KBM-7 (cell line): Measurements from ENCODE around the gene TMOD1.
"Not testable (repeated sequence)": the region's sequence is repeated elsewhere in the genome, so short reads cannot be mapped to it uniquely, and the experiment has no call there.

Experiments used
- DNase-seq: peaks from one replicate; pipeline ENCODE4 v3.0.0-alpha.2; 2015
- in situ Hi-C: fragments of 300-500 bp; cut with MboI; formaldehyde crosslinking; loops from 2 replicates; pipeline ENCODE4 v1.14.3; 2020; ENCODE audit warnings: low sequenced_read_pairs, low pct_unique_long_range_greater_than_20kb, mixed read lengths

Gene TMOD1

DNA sequence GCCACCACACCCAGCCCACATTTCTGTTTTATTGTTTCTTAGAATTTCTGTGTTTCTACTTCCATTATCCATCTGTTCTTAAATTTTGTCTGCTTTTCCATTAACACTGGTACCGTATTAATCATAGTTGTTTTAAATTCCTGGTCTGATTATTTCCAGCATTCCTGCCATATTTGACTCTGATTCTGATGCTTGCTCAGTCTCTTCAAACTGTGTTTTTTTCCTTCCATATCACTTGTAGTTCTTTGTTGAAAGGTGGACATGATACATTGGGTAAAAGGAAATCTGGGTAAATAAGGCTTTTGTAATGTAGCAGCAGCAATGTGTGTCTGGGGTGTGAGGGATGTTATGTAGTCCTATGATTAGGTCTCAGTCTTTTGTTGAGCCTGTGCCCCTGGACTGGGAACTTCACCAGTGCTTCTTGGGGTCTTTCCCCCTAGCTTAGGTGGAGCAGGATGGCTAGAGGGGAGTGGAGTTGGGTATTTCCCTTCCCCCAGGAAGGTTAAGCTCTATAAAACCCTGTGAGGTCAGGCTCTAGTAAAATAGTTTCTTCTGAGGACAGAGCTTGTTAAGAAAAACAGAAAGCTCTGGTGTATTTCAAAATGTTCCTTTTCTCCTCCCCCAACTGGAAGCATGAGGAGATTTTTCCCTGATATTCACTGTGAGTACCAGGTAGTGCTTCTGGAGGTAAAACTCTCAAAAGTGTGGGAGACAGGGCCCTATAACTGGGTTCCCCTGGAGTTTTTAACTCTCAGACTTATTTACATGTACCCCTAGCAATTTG lies 10.1 kb upstream of the TMOD1 start:
- in situ Hi-C loops, result no loop called here
- no peak for DNase-seq

DNA sequence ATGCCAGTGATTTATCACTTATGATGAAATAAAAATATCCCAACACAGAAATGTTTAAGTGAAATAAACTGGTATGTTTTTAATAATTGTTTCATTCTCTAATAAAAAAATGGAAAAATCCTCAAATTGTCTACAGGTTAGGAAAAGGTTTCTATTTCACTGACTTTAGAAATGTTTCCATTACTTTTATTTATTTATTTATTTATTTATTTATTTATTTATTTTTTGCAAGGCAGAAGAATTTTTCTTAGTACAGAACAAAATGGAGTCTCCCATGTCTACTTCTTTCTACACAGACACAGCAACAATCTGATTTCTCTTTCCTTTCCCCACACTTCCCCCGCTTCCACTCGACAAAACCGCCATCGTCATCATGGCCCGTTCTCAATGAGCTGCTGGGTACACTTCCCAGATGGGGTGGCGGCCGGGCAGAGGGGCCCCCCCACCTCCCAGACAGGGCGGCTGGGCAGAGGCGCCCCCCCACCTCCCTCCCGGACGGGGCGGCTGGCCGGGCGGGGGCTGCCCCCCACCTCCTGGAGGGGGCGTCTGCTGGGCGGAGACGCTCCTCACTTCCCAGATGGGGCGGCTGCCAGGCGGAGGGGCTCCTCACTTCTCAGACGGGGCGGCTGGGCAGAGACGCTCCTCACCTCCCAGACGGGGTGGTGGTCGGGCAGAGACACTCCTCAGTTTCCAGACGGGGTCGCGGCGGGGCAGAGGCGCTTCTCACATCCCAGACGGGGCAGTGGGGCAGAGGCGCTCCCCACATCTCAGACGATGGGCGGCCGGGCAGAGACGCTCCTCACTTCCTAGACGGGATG lies 3.7 kb upstream of the TMOD1 start:
- DNase-seq, in situ Hi-C loops: not testable (repeated sequence)

DNA sequence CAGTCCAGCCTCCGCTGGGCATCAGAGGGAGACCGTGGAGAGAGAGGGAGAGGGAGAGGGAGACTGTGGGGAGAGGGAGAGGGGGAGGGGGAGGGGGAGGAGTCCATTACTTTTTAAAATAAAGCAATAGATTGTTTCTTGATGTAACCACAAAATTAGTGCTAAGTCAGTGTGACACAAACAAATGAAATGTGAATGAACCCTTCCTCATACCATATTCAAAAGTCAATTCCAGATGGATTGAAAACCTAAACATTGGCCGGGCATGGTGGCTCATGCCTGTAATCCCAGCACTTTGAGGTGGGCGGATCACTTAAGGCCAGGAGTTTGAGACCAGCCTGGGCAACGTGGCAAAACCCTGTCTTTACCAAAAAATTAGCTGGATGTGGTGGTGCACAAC lies 2.6 kb upstream of the TMOD1 start:
- DNase-seq, in situ Hi-C loops: not testable (repeated sequence)

DNA sequence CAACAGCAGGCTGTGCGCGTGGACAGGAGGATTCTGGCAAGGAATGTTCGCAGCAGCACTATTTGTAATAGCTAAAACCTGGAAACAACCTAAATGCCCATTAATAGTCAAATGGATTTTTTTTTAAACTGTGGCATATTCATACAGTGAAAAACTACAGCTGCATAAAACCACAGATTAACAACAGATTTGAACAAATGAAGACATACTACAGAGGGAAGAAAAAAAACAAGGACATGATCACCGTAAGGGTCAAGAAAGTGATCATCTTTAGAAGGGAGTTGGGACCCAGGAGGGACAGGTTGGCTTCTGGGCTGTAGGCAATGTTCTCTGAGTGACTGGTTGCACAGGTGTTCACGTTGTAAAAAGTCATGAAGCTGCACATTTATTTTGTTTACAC lies 1.2 kb upstream of the TMOD1 start:
- in situ Hi-C loops, result no loop called here
- no peak for DNase-seq

DNA sequence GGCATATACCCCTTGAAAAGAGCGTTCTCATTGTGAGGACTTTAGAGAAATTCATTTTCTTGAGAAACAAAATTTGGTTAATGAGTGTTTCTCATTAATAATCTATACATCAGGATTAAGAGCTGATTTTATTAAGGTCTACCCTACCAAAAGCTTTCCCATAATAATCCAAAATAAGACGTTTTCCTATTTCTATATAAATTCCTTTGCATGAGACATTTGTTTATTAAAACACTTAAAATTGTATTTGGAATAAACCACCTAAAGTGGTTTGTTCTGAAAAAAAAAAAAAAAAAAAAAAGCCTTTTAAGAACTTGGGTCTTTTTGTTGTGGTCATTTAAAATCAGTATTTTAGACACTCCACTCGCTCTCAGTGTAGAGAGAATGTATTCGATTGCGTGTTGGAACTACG lies 695 bp upstream of the TMOD1 start:
- DNase-seq, result no peak
- in situ Hi-C loops, result no loop called here

DNA sequence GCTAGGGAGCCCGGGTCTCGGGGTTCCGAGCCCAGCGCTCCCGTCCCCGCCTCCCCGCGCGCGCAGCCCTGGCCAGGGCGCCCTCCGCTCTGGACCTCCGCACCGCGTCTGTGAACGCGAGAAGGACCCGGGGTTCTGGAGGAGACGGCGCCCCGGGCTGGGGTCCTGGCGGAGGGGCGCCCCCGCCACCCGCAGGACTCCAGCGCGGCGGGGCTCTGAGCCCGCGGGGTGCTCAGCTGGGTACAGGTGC lies 431 bp downstream of the TMOD1 start:
- peak; percentile 13 for DNase-seq
- in situ Hi-C loops, result no loop called here

DNA sequence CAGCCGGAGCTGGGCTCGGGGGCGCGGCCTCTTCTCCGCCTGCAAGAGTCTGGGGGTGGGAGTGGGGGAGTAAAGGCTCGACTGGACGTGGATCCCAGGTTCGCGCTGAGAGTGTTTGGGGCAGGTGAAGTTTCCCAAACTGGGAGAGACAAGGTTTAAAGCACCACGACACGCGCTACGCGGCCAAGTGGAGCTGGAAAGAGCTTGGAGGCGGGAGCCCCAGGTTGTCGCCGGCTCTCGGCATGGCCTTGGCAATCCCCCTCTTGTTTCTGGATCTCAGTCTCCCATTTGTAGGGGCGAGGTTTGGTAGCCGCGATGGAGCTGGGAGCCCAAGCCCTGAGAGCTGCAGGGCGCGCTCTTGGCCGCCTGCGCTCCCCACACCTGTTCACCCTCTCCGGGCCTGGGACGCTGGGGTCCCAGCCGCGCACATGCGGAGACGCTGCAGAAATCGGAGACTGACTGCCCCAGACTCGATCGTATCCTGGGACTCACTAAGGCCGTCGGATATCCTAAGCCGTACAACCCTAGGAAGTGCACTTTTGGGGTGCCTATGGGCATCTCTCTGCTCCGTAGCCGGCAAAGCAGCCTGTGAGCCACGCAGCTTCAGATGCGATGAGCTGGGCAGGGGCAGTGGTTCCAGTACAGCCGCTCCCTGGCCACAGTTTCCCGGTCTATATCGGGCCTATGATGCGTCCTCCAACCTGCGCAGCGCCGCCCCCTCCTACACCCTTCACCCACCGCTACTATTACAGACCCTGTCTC lies 937 bp downstream of the TMOD1 start:
- peak; percentile 12 for DNase-seq
- in situ Hi-C loops, result no loop called here

DNA sequence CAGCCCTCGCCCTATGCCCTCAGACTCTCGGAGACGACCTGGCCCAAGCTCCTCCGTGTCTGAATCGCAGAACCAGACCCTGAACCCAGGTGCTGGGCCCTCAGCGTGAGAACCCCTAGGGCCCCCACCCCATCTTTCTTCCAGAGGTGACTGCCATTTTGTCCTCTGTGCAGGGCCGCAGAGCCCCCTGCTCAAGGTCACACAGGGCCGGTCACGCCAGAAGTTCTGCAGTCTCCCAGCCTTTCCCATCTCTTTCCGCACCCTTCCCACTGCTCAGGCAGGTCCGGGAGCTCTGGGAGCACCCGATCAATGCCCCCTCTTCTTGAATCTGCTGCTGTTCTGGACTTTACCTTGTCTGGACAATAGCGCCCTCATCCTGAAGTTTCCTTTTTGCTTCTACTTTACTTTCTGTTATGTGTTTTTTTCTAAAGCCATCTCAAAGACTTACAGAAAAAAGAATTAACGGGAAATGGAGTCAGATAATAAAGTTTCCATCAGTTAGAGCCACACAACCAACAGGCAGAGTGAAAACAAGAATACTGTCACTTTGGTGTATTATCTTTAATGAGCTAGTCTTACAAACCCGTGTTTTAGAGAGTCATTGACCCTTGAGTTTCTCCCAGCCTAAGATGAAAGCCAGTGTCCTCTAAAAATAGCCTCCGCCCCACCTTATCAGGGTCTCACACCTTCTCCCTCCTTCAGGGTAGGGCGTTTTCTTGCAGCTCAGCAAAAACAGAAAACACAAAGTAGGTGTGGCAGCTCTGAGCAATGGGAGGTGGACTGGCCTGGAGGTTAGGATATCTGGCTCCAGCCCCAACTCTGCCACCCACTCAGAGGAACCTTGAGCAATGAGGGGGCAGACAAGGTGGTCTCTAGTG lies 1.8 kb downstream of the TMOD1 start:
- in situ Hi-C loops, result no loop called here

DNA sequence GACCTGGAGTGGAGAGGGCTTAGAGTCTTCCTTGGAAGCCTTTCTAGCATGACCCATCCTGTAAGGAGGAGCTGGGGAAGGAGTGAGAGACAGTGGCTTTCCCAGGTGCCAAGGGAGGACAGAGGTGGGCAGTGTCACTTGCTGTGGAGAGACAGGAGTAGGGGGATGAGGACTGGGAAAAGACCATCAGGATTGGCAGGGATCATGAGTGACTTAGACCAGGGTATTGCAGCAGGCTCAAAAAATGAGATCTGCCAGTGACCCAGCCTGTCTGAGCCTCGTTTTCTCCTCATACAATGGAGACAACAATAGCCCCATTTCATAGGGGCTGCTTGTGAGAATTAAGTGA lies 2.4 kb downstream of the TMOD1 start:
- no peak for DNase-seq
- in situ Hi-C loops, result no loop called here

More for the DNA sequence above, 1.8 kb downstream of the TMOD1 start:
- DNase-seq, result no peak

DNA sequence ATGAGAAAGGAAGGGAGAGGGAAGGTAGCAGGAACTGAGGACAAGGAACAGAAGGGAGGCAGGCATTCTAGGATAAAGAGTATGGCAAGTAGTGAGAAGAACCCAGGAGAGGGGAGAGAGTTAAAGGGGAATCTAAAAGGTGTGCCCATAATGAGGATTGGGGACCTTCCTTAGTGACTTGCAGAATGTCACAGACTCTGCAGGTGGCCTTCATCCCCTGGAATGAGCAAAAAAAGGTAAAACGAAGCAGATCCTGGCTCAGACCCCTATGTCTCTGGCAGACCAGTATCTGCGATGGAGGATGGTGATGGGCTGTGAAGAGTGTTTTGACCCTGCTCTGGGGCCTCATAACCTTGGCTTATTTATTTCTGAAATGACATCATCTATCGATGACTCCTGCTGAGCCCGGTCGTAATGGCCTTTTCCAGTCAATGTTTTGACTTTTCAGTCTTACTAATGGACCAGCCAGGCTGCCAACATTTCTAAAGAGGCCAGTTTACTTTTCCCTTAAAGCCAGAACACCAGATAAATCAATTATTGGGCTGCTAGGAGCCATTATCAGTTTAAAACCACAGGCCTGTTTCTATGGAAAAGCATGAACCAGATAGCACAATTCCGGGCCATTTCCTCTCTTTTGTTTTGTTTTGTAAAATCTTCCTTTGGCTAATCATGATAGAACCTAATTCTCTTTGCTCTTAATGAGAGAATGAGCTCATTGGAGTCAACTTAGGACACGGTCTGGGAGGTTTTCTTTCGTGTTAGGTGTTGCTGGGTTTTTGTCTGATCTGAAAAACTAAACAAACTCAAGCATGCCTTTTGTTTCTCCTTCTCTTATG lies 3.1 kb downstream of the TMOD1 start:
- no peak for DNase-seq
- in situ Hi-C loops, result no loop called here

DNA sequence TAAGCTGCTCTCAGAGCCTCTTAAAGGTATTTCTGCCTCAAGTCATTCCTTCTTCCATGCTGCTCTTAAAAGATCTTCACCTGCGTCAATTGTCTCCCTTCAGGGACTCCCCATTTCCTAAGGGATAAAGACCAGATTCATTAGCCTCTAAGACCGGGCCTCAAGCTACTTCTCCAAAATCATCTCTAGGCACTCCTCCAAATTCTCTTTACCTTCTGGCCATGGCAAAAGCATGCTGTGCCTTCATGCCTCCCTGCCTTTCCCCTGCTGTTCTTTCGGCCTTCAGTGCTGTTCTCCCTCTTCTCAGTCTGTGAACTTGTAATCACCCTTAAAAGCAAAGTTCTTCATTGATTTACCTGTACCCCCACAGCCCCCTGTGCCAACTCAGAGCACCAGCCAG lies 4.4 kb downstream of the TMOD1 start:
- no peak for DNase-seq
- in situ Hi-C loops, result no loop called here

DNA sequence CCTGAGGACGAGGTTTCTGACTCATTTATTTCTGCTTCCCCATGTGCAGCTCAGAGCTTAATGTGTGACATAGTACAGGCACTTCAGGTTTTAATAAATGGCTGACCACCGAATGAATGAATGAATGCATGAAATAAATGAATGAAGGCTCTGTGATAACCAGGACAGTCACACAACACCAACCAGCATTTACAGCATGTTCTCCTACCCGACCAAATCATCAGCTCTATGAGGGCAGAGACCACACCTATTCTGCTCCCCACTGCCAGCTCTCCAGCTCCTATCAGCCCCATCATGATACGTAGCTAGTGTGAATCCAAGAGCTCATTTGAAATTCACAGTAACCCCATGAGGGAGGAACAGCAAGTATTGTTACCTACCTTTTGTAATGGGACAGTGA lies 4.8 kb downstream of the TMOD1 start:
- in situ Hi-C loops, result no loop called here
- DNase-seq, result no peak

DNA sequence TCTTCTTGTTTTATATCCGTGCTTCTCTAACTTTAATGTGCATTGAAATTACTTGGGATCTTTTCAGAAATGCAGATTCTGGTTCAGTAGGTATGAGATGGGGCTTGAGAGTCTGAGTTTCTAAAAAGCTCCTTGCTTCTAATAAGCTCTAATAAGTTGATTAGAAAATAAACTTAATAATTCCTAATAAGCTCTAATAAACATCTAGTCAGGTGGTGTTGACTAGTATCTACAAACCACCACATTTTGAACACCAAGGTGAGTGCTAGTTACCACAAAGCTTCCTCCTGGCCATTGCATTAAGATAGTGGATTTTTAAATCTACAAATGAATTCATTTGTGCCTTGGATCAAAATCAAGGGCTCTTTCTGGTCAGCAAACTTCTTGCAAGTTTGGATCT lies 5.3 kb downstream of the TMOD1 start:
- in situ Hi-C loops, result no loop called here
- no peak for DNase-seq

DNA sequence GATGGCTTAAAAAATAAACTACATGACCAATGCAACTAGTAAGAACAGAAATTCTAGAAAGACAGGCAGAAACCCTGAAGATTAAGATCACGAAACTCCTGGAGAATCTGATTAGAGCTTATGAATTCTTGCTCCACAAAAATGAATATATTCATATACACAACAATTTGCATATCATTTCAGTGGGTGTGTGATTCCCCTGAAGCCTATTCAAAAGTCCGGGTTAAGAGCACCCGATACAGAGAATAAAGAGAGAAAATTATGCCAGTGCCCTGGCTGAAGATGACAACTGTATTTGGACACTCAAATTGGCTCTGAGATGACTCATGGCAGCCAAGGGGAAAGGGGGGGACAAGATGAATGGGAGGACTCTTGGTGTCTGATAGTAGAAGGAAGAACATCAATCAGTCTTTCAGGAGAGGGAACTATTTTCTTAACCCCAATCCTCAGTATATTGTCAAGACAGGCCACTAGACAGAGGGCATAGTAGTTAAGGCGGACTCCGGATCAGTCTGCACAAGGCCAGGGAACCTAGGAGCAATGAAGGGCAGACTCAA lies 6.0 kb downstream of the TMOD1 start:
- no peak for DNase-seq
- in situ Hi-C loops, result no loop called here

DNA sequence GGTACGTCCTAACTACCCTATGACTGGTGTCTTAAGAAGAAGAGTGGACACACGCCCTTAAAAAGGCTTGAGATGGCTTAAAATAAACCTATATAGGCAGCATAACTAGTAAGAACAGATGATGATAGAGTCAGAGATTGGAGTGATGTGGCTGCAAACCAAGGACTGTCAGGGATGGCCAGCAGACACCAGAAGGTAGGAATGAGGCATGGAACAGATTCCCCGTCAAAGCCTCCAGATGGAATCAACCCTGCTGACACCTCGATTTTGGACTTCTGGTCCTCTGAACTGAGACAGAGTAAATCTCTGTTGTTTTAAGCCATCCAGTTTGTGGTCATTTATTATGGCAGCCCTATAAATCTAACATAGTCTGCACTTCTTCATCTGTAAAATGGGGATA lies 7.4 kb downstream of the TMOD1 start:
- DNase-seq, result no peak
- in situ Hi-C loops, result no loop called here

DNA sequence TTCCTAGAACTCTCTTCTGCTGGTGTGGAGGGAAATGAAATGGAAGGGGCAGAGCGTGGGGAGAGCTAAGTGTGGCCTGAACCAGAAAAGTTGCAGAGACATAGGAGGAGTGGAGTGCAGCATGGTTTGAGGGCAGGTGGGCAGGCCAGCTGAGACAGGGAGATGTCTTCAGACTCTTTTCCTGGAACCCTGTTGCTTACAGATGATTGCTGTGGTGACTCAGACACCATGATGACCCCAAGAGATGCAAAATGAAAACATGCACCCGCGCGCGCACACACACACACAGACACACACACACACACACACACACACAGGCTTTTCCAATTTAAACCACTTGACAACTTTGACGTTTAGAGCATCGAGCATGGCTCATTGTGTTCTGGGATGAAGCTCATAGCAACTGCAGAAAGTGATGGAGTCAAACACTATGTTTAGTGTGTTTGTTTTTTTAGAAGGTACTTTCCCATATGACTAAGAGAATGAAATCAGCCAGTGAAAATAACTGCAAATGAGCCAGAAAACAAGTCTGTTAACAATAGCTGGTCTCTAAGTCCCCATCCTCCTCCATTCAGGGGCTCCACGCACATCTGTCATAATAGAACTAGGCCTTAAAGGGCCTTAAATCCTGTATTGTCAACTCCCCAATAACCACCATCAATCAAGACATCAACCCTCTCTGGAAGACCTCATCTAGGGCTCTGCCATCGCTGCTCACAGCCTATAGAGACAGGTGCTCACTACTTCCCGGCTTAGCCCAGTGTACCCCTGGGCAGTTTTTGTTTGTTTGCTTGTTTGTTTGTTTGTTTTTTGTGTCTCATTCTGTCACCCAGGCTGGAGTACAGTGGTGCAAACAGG lies 9.6 kb downstream of the TMOD1 start:
- DNase-seq, result no peak
- in situ Hi-C loops, result no loop called here

DNA sequence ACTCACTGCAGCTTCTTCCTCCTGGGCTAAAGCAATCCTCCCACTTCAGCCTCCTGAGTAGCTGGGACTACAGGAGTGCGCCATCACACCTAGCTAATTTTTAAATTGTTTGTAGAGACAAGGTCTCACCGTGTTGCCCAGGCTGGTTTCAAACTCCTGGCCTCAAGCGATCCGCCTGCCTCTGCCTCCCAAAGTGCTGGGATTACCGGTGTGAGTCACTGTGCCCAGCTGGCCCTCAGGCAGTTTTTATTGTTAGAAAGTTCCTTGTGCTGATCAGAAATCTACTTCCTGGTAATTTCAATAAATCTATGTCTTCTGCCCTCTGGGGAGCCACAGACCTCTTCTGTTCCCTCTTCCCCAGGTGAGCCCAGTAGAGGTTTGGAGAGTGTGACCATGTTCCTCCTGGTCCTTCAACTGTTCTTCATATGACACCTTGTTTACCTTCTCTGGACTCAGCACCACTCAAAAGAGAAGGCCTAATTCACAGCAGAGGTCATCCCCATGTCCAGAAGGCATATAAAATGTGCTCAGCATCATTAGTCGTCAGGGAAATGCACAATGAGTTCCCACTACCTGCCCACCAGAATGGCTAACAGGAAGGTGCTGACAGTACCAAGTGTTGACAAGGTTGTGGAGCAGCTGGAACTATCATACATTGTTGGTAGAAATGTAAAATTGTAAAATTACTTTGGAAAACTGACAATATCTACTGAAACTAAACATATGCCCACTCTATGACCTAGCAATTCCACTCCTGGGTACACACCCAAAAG lies 10.4 kb downstream of the TMOD1 start:
- in situ Hi-C loops, result no loop called here

More for the DNA sequence above, 10.4 kb downstream of the TMOD1 start:
- no peak for DNase-seq
